Activated B cell treated with CpG ODN at 0.5 μM for 24 hours (primary cell): Measurements from ENCODE around the gene CDKN2AIPNL. TPM values are rescaled to one million over a fixed set of nuclear protein-coding genes. Genes with fewer than 3 reads are reported as not detected.
A peak's percentile ranks its signal among the peaks of the same experiment; 100 is the strongest.

ENCODE experiments used
- ATAC-seq: fragments of 200-7000 bp; cut with Tn5 transposase; one replicate; pipeline ENCODE4 v1.10.0; 2021; ENCODE audit warnings: low read depth, mild to moderate bottlenecking, moderate library complexity
- CTCF ChIA-PET: fragments of 350-600 bp; sonication (Branson Sonifier 250); formaldehyde crosslinking; loops from one replicate; lab custom pipeline; 2021; ENCODE audit warnings: antibody characterized with exemption; lab: Charles Lee
- POLR2A ChIA-PET: fragments of 350-600 bp; sonication (Branson Sonifier 250); formaldehyde crosslinking; loops from one replicate; lab custom pipeline; 2021; ENCODE audit warnings: antibody characterized with exemption; lab: Charles Lee
- DNase-seq: peaks from one replicate; pipeline ENCODE4 v3.0.0; 2022
- H3K27ac Mint-ChIP-seq: one replicate; pipeline ENCODE4 v1.8.0; 2020; ENCODE audit warnings: mixed read lengths
- H3K27me3 Mint-ChIP-seq: one replicate; pipeline ENCODE4 v1.8.0; 2021; ENCODE audit warnings: mixed read lengths
- H3K36me3 Mint-ChIP-seq: one replicate; pipeline ENCODE4 v1.8.0; 2021; ENCODE audit warnings: low read depth, mixed read lengths
- H3K4me1 Mint-ChIP-seq: one replicate; pipeline ENCODE4 v1.8.0; 2021; ENCODE audit warnings: mixed read lengths
- H3K4me3 Mint-ChIP-seq: one replicate; pipeline ENCODE4 v1.8.0; 2020; ENCODE audit warnings: mild to moderate bottlenecking, mixed read lengths
- H3K9me3 Mint-ChIP-seq: one replicate; pipeline ENCODE4 v1.8.0; 2020; ENCODE audit warnings: mixed read lengths
- intact Hi-C: fragments of 100-400 bp; cut with micrococcal nuclease; formaldehyde crosslinking; loops from one replicate; pipeline ENCODE4 v1.15.1; 2024
- total RNA-seq: library from RNA; stranded (reverse); gene quantifications from 2 replicates; pipeline ENCODE4 v1.2.3, GENCODE V29; 2022
- TF ChIP-seq, protein P1 (sequence below): fragments of 200-600 bp; IDR thresholded peaks from one replicate; pipeline ENCODE4 v1.8.0; 2022; ENCODE audit warnings: antibody characterized with exemption, mild to moderate bottlenecking

CDKN2AIPNL gene
- total RNA-seq, 1 donor from 2014 or later: 21.6 TPM

- H3K4me3 Mint-ChIP-seq: no peak overlapping the region
- peak overlapping the region; percentile 76 for H3K27ac Mint-ChIP-seq
- ChIA-PET POLR2A (interaction anchor here (0.6 to 2.4 kb wide), 8 partner anchors 12 to 108 kb away, joined by 3 to 10 read pairs (median 4); partner anchors contain the start of gene JADE2), CTCF (interaction anchor here (1.2 to 1.5 kb wide), 2 partner anchors 37 to 79 kb away, joined by 4 read pairs; partner anchors contain the start of gene CDKN2AIPNL)
- H3K4me1 Mint-ChIP-seq: peaks cover 49% of the 10 kb centered on the region
- H3K27me3 Mint-ChIP-seq: no peaks in the 10 kb centered on the region
- peak; percentile 56 for ATAC-seq
- intact Hi-C loops: loop anchor here (1.0 to 5.0 kb wide), 5 partner anchors 11 to 94 kb away; partner anchors contain the start of gene JADE2
- no peaks in the 10 kb centered on the region for H3K9me3 Mint-ChIP-seq
- TF ChIP-seq, protein P1, sequence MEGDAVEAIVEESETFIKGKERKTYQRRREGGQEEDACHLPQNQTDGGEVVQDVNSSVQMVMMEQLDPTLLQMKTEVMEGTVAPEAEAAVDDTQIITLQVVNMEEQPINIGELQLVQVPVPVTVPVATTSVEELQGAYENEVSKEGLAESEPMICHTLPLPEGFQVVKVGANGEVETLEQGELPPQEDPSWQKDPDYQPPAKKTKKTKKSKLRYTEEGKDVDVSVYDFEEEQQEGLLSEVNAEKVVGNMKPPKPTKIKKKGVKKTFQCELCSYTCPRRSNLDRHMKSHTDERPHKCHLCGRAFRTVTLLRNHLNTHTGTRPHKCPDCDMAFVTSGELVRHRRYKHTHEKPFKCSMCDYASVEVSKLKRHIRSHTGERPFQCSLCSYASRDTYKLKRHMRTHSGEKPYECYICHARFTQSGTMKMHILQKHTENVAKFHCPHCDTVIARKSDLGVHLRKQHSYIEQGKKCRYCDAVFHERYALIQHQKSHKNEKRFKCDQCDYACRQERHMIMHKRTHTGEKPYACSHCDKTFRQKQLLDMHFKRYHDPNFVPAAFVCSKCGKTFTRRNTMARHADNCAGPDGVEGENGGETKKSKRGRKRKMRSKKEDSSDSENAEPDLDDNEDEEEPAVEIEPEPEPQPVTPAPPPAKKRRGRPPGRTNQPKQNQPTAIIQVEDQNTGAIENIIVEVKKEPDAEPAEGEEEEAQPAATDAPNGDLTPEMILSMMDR: no peak
- DNase-seq: peak; percentile 38
- no peaks in the 10 kb centered on the region for H3K36me3 Mint-ChIP-seq
Measured at GRCh38 chr5:134447815-134448520, 36.3 kb upstream of the CDKN2AIPNL start.

DNA sequence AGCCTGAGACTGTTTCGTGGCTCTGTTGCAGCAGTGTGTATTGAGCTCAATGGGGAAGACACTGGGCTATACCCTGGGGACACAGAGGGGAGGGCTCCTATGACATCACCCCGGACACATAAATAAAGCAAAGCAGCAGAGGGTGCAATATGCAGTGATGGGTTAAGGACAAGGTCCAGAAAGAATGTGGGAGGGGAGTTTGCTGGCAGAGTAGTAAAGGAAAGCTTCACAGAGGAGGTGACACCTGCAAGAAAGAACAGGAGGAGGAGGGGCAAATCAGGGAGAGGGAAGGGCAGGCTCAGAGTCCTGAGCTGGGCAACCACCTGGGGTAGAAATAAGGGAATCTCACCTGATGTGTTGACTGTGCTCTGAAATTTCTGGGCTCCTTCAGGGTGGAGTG is 35.3 kb upstream of the CDKN2AIPNL start:
- DNase-seq (peak; percentile 44), ATAC-seq (peak; percentile 84)
- CTCF ChIA-PET: interaction anchor here (0.7 to 1.9 kb wide), 6 partner anchors 19 to 143 kb away, joined by 3 to 6 read pairs (median 4); partner anchors contain the start of gene CDKN2AIPNL
- H3K4me3 Mint-ChIP-seq: peak overlapping the region; percentile 13
- H3K4me1 Mint-ChIP-seq: peaks cover 53% of the 10 kb centered on the region
- H3K9me3 Mint-ChIP-seq: no peaks in the 10 kb centered on the region
- H3K27me3 Mint-ChIP-seq: no peaks in the 10 kb centered on the region
- POLR2A ChIA-PET: interaction anchor here (0.8 to 2.8 kb wide), 7 partner anchors 10 to 108 kb away, joined by 3 to 18 read pairs (median 8); partner anchors contain the start of gene UBE2B
- H3K27ac Mint-ChIP-seq: peak overlapping the region; percentile 76
- H3K36me3 Mint-ChIP-seq: no peaks in the 10 kb centered on the region
- intact Hi-C loops: loop anchor here (1.0 to 5.0 kb wide), 5 partner anchors 10 to 95 kb away; partner anchors contain the start of gene JADE2
- TF ChIP-seq, protein P1: no peak

DNA sequence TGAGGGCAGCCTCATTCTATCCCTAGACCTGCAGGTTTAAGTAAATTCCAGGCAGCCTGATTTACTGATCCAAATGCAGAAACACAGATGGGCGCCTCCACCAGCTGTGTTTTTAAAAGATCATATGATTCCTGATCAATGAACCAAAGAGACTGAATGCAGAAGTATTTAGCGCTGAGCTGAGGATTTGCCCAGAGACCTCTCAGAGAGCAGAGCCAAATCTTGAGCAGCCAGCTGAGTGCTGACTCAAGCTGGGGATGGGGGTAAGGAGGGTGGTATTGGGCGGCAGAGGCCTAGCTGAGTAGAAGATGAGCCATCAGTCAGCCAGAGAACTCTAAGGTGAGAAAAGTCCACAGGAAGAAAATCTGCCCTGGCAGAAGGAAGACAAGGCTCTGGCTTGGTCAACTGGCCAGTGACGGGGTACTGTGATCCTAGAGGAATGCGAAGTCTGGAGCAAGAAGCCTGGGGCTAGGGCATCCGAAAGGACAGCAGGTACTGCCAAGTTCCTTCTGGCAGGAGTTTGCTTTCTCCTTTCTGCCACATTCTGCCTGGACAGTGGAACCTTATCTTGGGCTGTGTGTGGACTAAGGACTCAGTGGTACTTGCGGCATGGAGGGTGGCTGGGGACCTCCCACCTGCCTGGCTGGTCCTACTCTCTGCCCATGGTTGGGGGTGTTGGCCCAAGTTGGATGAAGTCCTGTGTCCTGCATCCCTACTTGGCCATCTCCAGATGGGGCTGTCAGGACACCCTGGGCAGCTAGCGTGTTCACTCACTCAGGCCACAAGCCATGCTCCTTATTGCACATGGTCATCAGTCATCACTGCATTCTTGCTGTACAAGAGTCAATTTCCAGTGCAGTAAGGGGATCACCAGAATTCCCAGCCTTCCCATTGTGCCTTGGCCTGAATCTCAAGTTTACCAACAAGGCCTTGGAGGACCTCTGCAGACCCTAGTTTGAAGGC is 34.5 kb upstream of the CDKN2AIPNL start:
- ATAC-seq: peak; percentile 69
- peaks cover 53% of the 10 kb centered on the region for H3K4me1 Mint-ChIP-seq
- H3K9me3 Mint-ChIP-seq: no peaks in the 10 kb centered on the region
- ChIA-PET POLR2A (interaction anchor here (0.6 to 2.8 kb wide), 15 partner anchors 9 to 109 kb away, joined by 3 to 18 read pairs (median 7); partner anchors contain the start of genes CDKN2AIPNL and UBE2B), CTCF (interaction anchor here (0.6 to 1.9 kb wide), 9 partner anchors 20 to 142 kb away, joined by 3 to 9 read pairs (median 4); partner anchors contain the start of gene CDKN2AIPNL)
- peak overlapping the region; percentile 76 for H3K27ac Mint-ChIP-seq
- H3K27me3 Mint-ChIP-seq: no peaks in the 10 kb centered on the region
- TF ChIP-seq, protein P1: no peak
- peak overlapping the region; percentile 66 for H3K4me3 Mint-ChIP-seq
- H3K36me3 Mint-ChIP-seq: no peaks in the 10 kb centered on the region
- intact Hi-C loops: loop anchor here (2.0 to 5.0 kb wide), 2 partner anchors 79 to 96 kb away; partner anchors contain the start of gene JADE2
- peak; percentile 27 for DNase-seq

- peak overlapping the region; percentile 9 for H3K4me3 Mint-ChIP-seq
- H3K36me3 Mint-ChIP-seq: no peaks in the 10 kb centered on the region
- peaks cover 58% of the 10 kb centered on the region for H3K4me1 Mint-ChIP-seq
- H3K27me3 Mint-ChIP-seq: no peaks in the 10 kb centered on the region
- no peak for DNase-seq
- TF ChIP-seq, protein P1: no peak
- CTCF ChIA-PET: interaction anchor here (0.6 to 1.6 kb wide), 3 partner anchors 79 to 142 kb away, joined by 3 to 9 read pairs (median 3); no protein-coding TSS in a partner anchor
- peak overlapping the region; percentile 71 for H3K27ac Mint-ChIP-seq
- intact Hi-C loops: loop anchor here (5.0 kb wide), 1 partner anchor 97 kb away; no protein-coding TSS in a partner anchor
- H3K9me3 Mint-ChIP-seq: no peaks in the 10 kb centered on the region
- POLR2A ChIA-PET: interaction anchor here (0.9 to 2.8 kb wide), 9 partner anchors 16 to 110 kb away, joined by 3 to 15 read pairs (median 7); partner anchors contain the start of genes CDKN2AIPNL and UBE2B
- ATAC-seq: no peak
Measured at GRCh38 chr5:134444941-134445471, 33.3 kb upstream of the CDKN2AIPNL start.
